Measurements from ENCODE around the gene FAM229B.
"Not testable (repeated sequence)": the region's sequence is repeated elsewhere in the genome, so short reads cannot be mapped to it uniquely, and the experiment has no call there.

DNA sequence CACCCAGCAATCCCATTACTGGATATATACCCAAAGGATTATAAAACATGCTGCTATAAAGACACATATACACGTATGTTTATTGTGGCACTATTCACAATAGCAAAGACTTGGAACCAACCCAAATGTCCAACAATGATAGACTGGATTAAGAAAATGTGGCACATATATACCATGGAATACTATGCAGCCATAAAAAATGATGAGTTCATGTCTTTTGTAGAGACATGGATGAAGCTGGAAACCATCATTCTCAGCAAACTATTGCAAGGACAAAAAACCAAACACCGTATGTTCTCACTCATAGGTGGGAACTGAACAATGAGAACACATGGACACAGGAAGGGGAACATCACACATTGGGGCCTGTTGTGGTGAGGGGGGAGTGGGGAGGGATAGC lies 18.6 kb downstream of the FAM229B start:
- not testable (repeated sequence) for TF ChIP-seq CTCF (conservative IDR thresholded peaks at IDR 0.05 in 1 of 2, IDR thresholded peaks at IDR 0.05 in 1 of 2; ENCODE audit: low read depth in 1 of 2, low read length in 2 of 2); EZH2 (IDR thresholded peaks at IDR 0.05; ENCODE audit: low read length, missing control alignments)
